Jurkat, Clone E6-1 (cell line): ENCODE measurements around the gene RHOA.
"Not testable (repeated sequence)": the region's sequence is repeated elsewhere in the genome, so short reads cannot be mapped to it uniquely, and the experiment has no call there.

Experiments
- DNase-seq: peaks from one replicate; pipeline ENCODE4 v3.0.0-alpha.2; 2011; ENCODE audit warnings: low read depth, low spot score
- H3K4me3 ChIP-seq: 2 replicates; pipeline ENCODE4 v1.5.1; 2011; ENCODE audit warnings: mild to moderate bottlenecking, low read length, control low read depth, moderate library complexity

Gene RHOA

DNA sequence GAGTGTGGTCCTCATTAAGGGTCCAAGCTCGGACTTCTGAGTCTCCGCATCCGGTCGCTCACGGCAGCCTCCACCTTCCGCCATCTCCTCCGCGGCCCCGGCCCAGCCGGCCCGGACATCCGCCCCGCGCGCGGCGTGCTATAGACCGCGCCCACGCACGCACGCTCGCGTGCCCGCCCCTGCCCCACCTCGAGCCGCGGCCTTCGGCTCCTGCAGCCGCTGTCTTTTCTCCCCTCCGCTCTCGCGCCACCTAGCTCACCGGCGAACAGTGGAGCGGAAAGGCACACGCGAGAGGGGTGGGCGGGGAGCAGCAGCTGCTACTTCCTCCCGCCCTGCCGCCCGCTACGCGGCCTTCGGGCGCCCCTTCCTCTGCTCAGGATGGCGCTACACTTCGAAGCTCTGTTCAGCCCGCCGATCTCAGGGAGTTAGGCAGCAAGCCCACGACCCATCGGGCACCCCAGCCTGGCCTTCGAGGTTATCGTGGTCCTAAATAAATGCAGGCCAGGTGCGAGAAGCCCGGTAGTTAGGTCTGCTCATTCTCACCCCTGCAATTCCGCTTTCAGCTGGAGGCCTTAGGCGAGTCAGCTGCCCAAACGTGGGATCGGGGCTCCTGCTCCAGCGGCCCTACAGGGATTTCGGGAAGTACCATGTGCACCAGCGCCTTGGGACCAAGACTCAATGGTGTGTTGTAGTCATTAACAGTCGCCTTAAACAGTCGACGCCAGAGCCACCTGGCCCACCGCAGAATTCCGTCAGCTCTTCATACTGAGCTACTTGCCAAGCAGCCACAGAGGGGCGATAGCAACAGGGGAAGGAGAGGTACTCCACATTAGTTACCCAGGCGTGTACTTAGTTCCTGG is 71.6 kb downstream of the RHOA start, which contains the start of gene USP4:
USP4 (minus strand) TSS at position 113 of the 860 bp plus-strand sequence; CDS start at position 84, 29 bp downstream.
- peak; percentile 93 for DNase-seq
- H3K4me3 ChIP-seq: peak within 1 kb of the TSS; percentile 85

DNA sequence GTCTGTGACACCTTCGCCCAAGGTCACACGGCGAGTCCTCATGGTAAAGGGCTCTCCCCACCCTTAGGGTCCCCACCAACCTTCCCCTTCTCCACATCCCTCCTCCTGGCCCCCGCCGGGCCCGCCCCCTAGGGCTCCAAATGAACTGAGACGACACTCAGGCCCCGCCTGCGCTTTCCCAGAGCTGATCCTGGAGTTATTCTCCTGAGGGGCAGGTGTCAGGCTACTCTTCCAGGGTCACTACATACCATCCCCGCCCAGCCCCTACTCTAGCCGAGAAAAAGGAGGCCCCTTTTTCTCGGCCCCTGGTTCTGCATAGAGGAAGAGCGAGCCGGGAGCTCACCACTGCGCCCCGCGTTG is 72.2 kb downstream of the RHOA start:
- DNase-seq: no peak

DNA sequence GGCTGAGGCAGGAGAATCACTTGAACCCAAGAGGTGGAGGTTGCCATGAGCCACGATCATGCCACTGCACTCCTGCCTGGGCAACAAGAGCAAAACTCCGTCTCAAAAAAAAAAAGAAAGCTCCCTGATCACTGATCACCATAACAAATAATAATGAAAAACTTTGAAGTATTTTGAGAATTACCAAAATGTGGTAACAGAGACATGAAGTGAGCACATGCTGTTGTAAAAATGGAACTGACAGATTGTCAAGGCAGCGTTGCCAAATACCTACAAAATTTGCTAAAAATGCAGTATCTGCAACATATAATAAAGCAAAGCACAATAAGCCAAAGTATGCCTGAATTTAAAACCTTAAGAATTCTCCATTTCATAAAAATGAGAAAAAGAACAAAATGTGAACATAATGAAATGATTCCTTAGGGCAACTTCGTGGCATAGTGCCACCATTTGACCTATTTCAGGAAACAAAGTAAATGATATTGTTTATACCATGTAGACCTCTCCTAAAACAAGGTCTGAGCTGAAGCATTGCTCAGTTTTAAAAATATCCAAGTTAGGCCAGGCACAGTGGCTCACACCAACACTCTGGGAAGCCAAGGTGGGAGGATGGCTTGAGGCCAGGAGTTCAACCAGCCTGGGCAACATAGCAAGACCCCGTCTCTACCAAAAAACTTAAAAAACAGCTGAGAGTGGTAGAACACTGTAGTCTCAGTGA is 77.7 kb downstream of the RHOA start:
- no peak overlapping the region for H3K4me3 ChIP-seq
- no peak for DNase-seq

More for the DNA sequence above, 72.2 kb downstream of the RHOA start:
- peak overlapping the region; percentile 85 for H3K4me3 ChIP-seq

DNA sequence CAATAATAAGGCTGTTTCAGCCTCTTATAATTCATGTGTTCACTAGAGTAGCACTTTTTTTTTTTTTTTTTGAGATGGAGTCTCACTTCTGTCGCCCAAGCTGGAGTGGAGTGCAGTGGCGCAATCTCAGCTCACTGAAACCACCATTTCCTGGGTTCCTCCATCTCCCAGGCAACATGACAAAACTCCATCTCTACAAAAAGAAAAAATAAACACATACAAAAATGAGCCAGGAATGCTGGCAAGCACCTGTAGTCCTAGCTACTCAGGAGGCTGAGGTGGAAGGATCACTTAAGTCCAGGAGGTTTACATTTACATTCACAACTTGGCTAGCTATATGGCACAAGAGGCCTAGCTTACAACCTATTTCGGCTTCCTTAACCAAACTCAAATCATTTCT is 78.7 kb downstream of the RHOA start:
- DNase-seq: peak; percentile 22
- no peak overlapping the region for H3K4me3 ChIP-seq

DNA sequence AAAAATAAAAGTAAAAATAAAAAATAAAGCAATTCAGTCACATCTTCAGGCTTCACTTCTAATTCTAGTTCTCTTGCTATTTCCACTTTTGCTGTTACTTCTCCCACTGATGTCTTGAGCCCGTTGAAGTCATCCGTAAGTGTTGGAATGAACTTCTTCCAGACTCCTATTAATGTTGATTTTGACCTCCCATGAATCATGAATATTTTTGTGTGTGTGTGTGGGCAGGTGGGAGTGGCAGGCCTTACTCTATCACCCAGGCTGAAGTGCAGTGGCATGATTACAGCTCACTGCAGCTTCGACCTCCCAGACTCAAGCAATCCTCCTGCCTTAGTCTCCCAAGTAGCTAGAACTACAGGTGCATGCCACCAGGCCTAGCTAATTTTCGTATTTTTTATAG is 82.6 kb downstream of the RHOA start:
- H3K4me3 ChIP-seq: no peak overlapping the region
- no peak for DNase-seq

DNA sequence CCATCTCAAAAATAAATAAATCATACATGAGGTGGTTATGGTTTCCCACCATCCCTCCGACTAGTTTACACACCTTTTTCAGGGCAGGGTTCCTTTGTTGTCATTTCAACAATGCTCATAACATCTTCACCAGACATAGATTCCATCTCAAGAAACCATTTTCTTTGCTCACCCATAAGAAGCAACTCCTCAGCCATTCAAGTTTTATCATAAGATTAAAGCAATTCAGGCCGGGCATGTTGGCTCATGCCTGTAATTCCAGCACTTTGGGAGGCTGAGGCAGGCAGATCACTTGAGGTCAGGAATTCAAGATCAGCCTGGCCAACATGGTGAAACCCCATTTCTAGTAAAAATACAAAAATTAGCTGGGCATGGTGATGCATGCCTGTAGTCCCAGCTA is 83.4 kb downstream of the RHOA start:
- not testable (repeated sequence) for H3K4me3 ChIP-seq, DNase-seq

DNA sequence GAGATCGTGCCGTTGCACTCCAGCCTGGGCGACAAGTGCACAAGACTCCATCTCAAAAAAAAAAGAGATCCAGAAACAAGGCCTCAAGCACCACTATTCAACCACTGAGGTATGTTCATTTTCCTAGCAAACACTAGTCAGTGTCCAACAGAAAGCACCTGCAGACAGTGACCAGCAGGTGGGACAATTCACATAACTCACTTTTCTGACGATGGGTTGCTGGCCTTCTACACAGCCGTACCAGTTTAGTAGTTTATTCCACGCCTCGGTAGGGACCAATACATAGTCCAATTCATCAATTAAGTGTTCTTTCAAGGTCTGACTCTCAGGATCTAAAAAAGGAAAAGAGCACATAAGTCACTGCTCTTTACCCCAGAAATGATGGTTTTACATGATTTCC is 84.3 kb downstream of the RHOA start:
- DNase-seq: no peak
- H3K4me3 ChIP-seq: no peak overlapping the region

DNA sequence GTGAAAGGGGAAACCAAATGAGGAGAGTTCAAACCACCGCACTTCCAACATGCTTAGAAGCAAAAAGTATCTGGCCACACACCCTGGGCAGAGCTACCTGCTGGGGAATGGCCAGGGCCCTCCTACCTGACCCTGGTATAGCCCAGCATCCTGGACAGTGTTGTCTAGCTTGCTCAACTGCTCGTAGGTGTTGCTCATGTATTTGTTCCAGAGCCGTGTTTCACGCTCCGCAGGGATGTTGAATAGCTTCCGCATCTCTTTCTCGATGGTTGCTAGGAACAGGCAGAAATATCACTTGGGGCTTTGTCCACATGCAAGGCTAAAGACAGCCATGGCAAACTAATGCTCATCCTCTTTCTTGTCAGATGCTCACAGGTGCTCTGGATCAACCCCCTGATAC is 87.0 kb downstream of the RHOA start:
- no peak overlapping the region for H3K4me3 ChIP-seq
- no peak for DNase-seq

DNA sequence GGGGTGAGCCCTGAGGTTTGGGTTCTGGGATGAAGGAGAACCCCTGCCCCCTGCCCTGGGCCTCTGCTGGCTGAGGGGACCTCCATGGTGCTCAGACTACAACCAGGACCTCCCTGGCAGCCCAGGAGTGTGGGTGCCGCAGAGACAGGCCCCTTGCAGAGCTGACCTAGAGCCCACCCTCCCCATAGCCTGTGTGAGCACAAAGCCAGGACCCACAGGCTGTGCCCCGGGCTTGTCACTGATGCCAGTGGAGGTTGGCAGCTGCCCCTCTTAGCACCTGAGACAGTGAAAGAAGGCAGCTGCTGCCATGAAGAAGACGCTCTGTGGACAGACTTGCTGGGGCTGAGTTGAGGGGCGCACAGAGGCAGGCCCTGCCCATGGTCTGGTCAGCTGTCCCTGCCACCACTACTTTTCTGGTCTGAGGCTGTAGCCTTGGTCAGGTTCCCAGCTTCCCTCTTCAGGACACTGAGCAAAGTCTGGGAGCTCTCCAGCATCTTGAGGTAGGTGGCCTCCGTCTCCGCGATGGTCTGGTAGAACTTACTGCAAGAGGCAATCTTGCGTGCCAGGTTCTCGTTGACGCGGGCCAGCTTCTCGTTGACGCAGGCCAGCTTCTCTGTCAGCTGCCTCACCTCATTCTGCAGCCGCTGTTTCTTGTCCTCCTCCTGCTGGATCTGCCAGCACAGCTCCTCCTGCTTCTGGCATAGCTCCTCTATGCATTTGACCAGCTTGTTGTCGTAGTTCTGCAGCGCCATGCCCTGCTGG is 94.9 kb downstream of the RHOA start:
- no peak overlapping the region for H3K4me3 ChIP-seq
- no peak for DNase-seq

DNA sequence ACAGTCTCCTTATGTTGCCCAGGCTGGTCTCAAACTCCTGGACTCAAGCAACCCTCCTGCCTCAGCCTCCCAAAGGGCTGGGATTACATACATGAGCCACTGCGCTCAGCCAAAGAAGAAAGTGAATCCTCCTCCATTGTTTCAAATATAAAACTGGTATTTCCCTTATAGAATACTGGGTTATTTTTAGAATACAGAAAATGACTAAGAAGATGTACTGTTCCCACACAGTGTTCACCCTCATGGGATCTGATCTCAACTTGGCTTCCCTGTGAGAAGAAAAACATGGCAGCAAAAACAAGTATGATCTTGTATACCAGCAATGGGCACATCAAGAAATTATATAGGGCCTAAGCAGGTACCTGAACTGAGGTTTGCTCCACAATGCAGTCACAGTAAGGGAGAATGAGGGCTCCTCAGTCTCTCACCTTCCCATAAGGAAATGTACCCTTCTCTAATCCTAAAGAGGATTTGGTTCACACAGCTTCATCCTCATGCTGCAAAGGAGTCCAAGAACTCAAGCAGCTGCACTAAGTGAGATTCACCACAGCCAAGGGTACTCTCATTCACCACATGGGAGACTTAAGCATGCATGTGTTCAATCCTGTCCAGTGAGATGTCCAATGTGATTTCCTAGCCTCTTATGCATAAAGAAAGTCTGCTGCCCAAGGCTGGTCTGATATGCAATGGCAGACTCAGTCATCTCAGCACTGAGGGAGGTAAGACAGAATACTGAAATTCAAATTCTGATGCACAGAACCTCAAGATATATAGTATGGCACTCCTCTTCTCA is 97.7 kb downstream of the RHOA start:
- H3K4me3 ChIP-seq: no peak overlapping the region
- DNase-seq: no peak

DNA sequence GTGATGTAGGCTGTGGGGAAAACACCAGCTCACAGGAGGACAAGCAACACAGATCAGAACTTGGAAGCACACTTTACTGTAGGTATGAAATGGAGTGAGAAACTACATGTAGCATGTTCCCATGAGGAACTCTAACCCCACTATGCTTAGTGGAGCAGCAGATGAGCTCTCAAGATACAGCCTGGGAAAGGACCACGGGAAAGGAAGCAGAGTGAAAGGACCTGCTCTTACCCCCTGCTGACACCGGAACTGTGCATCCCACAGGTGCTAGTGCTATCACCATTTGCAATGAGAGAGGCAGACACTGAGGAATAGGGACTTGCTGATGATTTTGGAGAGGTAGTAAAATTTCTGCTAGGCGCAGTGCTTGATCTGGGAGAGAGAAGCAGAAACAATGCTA is 100.5 kb downstream of the RHOA start:
- no peak overlapping the region for H3K4me3 ChIP-seq
- no peak for DNase-seq

DNA sequence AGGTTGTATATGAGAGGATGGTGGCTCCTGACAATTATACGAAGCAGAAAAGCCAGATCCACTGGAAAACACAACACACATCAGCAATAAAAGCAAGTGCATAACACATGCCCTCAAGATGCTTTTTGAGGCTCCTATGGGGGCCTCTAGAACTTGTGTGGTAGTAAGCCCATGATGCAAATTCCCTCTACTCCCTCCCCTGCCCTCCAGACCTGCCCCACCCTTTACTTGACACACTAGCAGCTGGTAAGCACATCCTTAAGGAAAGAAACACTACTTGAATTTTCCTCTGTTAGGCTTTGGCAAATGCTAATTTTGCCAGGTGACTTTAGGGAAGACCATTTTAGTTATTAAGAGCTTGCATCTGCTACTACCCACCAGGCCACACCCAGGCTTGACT is 101.1 kb downstream of the RHOA start:
- no peak for DNase-seq
- no peak overlapping the region for H3K4me3 ChIP-seq
